ENCODE data around the gene CCT6B.

Gene CCT6B

GRCh38 chr17:34883106-34884000 lies 77.9 kb downstream of the CCT6B start:
- DNase-seq (ENCODE audit: low read depth): no peak

GRCh38 chr17:34879146-34879545 lies 82.1 kb downstream of the CCT6B start:
- DNase-seq (ENCODE audit: low read depth): no peak

Measured in activated T-helper 1 cell treated with Interleukin-2 at 50 U/mL for 16 hours (primary cell).